Activated gamma-delta T cell (primary cell): Measurements from ENCODE around the gene NOTCH1.
"Not testable (repeated sequence)": the region's sequence is repeated elsewhere in the genome, so short reads cannot be mapped to it uniquely, and the experiment has no call there.

ENCODE experiments used
- DNase-seq: peaks from one replicate; lab custom pipeline; 2025; lab: John Stamatoyannopoulos, UW
- total RNA-seq, 2 donors: gene quantifications; one replicate each; lab custom pipeline; 2026; lab: John Stamatoyannopoulos, UW

NOTCH1 gene
- 131 to 152 reads per million in 2 donors for total RNA-seq

DNA sequence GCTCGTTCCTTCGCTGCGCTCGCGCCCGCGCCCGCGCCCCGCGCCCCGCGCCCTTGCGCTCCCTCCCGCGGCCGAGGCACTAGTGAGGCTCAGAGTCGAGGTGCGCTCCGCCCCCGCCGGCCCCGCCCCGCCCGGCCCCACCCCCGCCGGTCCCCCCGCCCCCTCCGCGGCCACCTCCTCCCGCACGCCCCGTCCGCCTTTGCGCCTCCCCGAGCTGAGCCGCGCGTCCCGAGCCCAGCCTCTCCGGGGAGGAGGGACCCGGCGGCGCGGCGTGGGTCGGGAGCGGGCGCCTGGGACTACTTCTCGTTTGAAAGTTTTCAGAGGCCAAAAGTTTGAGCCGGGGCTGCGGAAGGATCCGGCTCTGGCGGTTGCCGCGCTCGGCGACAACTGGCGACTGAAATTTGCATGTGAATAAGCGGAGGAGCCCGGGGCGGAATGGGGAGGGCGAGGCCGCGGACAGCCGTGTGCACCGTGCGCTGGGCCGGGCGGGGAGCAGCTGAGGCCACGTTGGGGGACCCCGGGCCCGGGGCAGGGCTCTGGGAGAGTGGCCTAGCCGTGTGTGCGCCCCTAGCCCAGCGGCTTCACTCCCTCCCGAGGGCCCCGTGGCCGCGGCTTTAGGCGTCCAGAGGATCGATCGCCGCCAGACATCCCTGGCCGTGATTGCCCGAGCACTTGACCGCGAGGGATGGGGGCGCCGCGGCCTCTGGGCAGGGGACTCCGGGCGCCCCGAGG lies at the start of gene NOTCH1:
TSS of gene NOTCH1 (minus strand) at position 84 of the 732 bp plus-strand sequence. CDS start 262 bp downstream, outside the sequence.
- DNase-seq = peak; percentile 81

GRCh38 chr9:136594492-136594891 lies 48.6 kb upstream of the NOTCH1 start:
- no peak for DNase-seq

DNA sequence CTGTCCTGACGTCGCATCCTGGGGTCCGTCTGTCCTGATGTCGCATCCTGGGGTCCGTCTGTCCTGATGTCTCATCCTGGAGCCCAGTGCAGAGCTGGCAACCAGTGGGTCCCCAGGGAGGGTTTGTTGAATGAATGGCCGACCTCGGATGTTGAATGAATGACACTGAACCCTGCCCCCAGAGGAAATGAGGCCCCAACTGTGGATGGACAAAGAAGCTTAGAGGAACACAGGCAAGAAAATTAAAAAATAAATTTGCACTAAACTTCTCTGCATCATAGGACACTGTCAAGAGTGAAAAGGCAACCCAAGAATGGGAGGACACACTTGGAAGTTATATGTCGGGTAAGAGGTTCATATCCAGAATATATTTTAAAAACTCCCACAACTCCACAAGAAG lies 47.7 kb upstream of the NOTCH1 start:
- DNase-seq = no peak

- no peak for DNase-seq
Observed at GRCh38 chr9:136592666-136593065, 46.8 kb upstream of the NOTCH1 start.

- no peak for DNase-seq
Observed at GRCh38 chr9:136590821-136591752, 45.2 kb upstream of the NOTCH1 start.

GRCh38 chr9:136589766-136590763 lies 44.2 kb upstream of the NOTCH1 start:
- DNase-seq = no peak

- no peak for DNase-seq
Observed at GRCh38 chr9:136588663-136589464, 43.0 kb upstream of the NOTCH1 start.

GRCh38 chr9:136587944-136588662 lies 42.3 kb upstream of the NOTCH1 start:
- DNase-seq = no peak

- no peak for DNase-seq
Observed at GRCh38 chr9:136587145-136587943, 41.5 kb upstream of the NOTCH1 start.

DNA sequence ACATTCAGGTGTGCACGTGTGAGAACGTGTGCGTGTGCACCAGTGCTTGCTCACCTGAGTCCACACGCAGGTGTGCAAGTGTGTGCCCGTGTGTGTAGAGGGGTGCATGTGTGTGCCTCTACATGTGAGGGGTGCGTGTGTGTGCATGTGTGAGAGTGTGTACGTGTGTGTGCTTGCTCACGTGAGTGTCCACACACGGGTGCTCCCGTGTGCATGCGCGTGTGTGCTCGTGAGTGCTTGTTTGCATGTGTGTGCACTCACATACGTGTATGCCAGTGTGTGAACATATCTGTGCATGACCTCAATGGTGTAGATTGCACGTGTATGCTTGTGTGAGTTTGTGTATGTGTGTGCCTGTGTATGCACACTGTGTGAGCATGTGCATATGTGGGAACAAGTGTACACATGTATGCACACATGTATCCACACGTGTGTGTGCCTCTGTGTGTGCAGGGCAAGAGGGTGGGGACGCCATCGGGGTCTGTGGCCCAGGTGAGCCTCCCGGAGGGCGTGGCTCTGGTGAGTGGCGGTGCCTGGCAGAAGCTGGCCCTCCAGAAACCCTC lies 40.6 kb upstream of the NOTCH1 start:
- DNase-seq = no peak

GRCh38 chr9:136585531-136586120 lies 39.8 kb upstream of the NOTCH1 start:
- no peak for DNase-seq

DNA sequence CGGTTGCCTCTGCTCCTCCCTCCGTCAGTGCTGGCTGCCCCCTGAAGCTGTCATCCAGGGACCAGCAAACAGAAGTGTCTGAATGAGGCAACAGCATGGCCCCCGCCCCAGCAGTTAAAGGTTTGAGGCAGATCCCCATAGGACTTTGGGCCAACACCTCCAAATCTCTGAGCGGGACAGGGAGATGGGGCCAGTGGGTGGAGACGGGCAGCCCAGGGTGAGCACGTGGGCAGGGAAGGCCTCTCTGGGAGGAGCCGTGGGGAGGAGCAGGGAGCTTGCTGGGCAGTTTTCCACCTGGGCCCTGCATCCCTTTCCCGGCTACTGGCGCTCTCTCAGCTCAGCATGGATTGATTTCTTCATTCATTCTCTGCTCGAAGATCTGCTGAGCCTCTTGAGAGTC lies 39.1 kb upstream of the NOTCH1 start:
- DNase-seq = no peak

- DNase-seq = no peak
Observed at GRCh38 chr9:136584401-136584932, 38.6 kb upstream of the NOTCH1 start.

DNA sequence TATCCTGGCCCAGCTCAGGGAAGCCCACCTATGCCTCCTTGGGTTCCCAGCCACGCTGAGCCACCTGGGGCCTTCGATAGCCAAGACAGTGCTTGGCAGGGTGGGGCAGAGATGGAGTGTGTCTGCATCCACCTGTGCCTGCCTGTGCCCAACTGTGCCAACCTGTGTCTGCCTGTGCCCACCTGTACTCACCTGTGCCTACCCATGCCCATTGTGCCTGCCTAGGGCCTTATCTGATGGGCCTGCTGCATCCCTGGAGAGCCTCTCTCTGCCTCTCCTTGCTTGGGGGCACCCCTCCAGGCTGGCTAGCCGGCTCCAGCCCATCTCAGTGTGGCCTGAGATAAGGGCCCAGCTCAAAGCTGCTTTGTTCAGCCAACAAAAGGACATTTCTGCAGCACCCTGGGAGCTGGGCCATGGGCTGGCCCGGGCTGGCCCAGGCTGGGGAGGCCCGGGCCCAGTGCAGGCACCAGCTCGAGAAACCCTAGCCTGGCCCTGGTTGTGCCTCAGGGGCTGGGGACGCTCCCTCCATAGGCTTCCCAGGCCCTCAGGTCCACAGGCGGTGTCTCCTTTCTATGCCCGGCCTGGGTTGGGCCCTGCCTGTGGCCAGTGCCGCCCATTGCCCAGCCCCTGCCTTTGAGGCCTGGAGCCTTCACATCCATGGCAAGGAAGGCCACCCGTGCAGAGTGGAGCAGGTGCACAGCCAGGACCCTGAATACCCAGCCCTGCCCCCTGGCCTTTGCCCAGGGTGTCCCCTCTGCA lies 37.3 kb upstream of the NOTCH1 start:
- DNase-seq = no peak

GRCh38 chr9:136581614-136582447 lies 36.0 kb upstream of the NOTCH1 start:
- DNase-seq = no peak

DNA sequence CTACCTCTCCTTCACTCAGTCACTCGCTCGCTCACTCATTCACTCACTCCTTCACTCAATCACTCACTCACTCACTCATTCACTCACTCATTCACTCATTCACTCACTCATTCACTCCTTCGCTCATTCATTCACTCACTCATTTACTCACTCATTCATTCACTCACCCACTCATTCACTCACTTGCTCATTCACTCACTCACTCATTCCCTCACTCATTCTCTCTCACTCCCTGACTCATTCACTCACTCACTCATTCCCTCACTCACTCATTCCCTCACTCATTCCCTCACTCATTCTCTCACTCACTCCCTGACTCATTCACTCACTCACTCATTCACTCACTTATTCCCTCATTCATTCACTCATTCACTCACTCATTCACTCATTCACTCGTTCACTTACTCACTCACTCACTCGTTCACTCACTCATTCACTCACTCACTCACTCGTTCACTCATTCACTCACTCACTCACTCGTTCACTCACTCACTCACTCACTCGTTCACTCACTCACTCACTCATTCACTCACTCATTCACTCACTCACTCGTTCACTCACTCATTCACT lies 33.9 kb upstream of the NOTCH1 start:
- not testable (repeated sequence) for DNase-seq
